Measurements from ENCODE around the gene GMIP.

Gene GMIP

DNA sequence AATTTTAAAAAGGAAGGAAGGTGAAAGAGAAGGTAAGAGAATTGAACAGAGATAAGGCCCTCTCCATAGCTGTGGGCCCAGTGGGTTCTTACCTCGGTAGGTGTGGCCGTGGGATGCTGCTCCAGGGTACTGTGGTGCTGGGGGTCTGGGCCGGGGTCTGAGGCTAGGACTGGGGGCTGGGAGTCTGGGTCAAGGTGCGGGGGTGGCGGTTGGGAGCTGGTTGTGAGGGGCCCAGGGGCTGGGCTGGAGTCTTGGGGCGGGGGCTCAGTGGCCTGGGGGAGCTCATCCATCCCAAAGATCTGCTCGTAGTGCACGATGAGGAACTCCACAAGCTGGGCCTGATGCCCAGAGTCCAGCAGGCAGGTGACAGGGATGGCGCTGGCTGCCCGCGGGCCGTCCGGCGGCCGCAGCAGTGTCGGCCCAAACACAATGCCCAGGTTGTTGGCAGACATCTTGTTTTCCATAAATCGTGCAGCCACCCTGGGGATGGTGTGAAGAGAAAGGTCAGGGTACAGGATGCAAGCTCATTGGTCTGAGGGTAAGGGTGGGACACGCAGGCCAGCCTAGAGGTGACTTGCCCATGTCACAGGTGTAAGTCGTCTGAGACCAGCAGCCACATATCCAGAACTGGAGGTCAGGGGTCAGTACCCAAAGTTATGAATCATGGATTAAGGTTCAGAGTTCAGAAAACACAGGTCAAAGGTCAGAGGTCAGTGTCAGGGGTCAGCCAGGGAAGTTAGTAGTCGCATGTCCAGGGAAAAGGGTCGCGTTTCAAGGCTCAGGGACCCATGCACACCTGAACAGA lies 9.5 kb downstream of the GMIP start:
- TF ChIP-seq, protein P1, sequence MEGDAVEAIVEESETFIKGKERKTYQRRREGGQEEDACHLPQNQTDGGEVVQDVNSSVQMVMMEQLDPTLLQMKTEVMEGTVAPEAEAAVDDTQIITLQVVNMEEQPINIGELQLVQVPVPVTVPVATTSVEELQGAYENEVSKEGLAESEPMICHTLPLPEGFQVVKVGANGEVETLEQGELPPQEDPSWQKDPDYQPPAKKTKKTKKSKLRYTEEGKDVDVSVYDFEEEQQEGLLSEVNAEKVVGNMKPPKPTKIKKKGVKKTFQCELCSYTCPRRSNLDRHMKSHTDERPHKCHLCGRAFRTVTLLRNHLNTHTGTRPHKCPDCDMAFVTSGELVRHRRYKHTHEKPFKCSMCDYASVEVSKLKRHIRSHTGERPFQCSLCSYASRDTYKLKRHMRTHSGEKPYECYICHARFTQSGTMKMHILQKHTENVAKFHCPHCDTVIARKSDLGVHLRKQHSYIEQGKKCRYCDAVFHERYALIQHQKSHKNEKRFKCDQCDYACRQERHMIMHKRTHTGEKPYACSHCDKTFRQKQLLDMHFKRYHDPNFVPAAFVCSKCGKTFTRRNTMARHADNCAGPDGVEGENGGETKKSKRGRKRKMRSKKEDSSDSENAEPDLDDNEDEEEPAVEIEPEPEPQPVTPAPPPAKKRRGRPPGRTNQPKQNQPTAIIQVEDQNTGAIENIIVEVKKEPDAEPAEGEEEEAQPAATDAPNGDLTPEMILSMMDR (conservative IDR thresholded peaks at IDR 0.05; ENCODE audit: low read length), result no peak
- DNase-seq (ENCODE audit: low read depth), result no peak
- no peak overlapping the region for H3K4me3 ChIP-seq (ENCODE audit: low read length)

DNA sequence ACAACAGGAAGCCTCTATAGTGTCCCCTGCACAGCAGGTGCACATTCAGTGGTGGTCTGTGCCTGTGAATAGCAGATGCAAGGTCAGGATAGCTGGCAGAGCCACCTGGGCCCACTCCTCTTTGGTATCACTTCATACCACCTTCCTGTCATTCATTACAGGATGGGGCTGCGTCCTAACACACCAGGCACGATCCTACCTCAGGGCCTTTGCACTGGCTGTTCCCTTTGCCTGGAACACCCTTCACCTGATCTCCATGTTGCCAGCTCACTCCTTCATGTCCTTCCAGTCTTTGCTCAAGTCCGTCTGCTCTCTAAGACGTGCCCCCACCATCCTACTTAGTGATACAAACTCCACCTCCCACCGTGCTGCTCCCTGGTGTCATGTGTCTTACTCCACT lies 10.8 kb downstream of the GMIP start:
- TF ChIP-seq, protein P1 (conservative IDR thresholded peaks at IDR 0.05; ENCODE audit: low read length), result no peak
- no peak for DNase-seq (ENCODE audit: low read depth)
- H3K4me3 ChIP-seq (ENCODE audit: low read length), result no peak overlapping the region

DNA sequence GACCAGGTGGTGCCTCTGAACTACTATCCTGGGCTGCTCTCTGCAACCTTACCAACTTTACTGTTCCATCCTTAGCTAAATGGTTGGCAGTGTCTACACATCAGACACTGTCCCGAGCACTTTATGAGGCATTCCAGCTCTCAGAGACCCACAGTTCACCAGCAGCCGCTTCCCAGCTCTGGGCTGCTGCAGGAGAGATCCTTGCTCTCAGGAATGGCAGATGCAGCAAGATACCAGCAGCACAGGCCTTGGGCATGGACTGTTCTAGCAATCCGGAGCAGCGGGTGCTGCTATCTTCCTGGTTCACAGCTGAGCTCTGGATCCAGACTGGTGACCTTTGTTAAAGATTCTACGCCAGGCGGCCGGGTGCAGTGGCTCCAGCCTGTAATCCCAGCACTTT lies 12.1 kb downstream of the GMIP start:
- TF ChIP-seq, protein P1 (conservative IDR thresholded peaks at IDR 0.05; ENCODE audit: low read length), result no peak
- DNase-seq (ENCODE audit: low read depth), result no peak
- no peak overlapping the region for H3K4me3 ChIP-seq (ENCODE audit: low read length)

DNA sequence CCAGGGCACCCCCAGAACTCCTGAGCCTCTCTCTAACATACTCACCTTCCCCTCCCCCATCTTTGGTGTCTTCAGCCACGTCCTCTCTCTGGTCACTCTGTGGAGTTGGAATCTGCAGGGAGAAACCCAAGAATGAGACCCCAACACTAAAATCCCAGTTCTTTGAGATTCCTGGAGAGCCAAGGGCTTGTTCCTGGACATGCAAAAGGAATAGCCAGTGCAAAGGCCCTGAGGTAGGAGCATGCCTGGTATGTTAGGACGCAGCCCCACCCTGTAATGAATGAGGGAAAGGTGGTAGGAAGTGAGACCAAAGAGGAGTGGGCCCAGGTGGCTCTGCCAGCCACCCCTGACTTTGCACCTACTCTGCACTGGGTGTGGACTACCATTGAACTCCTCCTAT lies 13.0 kb downstream of the GMIP start:
- DNase-seq (ENCODE audit: low read depth), result no peak
- TF ChIP-seq, protein P1 (conservative IDR thresholded peaks at IDR 0.05; ENCODE audit: low read length), result no peak
- H3K4me3 ChIP-seq (ENCODE audit: low read length), result no peak overlapping the region

DNA sequence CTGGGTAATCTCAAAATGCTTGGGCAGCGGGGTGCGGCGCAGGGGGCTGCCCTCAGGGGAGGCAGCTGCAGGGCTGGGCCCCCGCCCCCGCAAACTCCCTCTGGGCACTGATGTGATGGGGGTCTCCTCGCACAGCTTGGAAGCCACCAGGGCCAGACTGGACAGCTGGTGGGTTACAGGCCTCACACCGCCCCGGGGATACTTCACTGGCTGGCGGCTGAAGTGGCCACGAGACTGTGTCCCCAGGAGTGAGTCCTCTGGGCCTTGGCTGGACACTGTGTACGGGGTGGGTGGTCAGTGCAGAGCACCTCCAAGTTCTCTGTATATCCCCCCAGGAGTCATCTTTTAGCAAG lies 13.4 kb downstream of the GMIP start:
- no peak overlapping the region for H3K4me3 ChIP-seq (ENCODE audit: low read length)
- no peak for DNase-seq (ENCODE audit: low read depth)
- TF ChIP-seq, protein P1 (conservative IDR thresholded peaks at IDR 0.05; ENCODE audit: low read length), result no peak

DNA sequence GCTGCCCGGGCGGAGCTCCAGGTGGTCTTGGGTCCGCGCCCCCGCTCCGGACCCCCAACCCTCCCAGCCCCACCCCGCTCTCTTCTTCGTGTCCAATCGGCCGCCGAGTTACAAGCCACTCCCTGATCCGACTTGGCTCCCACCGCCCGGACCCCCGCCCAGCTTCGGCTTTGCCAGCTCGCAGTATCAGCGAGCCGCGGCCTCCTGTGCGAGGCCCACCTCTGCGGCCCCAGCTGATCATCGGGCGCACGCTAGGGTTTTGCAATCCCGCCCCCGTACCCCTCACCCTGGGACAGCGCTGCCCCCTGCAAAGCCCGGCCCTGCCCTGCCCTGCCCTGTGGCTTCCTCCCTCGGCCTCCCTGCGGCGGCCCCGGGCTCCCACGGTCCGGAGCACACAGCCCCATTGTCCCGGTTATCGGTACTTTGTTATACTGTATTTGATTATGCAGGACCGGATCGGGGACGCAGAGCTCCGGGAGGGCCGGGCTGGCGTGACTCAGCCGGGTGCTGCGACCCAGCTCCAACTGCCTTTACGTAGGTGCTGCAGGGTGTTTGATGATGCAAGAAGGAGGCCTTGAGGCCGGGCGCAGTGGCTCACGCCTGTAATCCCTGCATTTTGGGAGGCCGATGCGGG lies 14.8 kb downstream of the GMIP start:
- DNase-seq (ENCODE audit: low read depth), result peak; percentile 13
- TF ChIP-seq, protein P1 (conservative IDR thresholded peaks at IDR 0.05; ENCODE audit: low read length), result no peak
- peak overlapping the region; percentile 33 for H3K4me3 ChIP-seq (ENCODE audit: low read length)
